Measurements from ENCODE around the gene ORAI2. TPM values are rescaled to one million over a fixed set of nuclear protein-coding genes. Genes with fewer than 3 reads are reported as not detected.

ORAI2 gene
- total and polyA plus RNA-seq, 10 of the 15 experiments (the other 5 are each of a cell fraction or from before 2014, with no cell fraction given), result 5.8 to 111 (median 46.9) TPM

DNA sequence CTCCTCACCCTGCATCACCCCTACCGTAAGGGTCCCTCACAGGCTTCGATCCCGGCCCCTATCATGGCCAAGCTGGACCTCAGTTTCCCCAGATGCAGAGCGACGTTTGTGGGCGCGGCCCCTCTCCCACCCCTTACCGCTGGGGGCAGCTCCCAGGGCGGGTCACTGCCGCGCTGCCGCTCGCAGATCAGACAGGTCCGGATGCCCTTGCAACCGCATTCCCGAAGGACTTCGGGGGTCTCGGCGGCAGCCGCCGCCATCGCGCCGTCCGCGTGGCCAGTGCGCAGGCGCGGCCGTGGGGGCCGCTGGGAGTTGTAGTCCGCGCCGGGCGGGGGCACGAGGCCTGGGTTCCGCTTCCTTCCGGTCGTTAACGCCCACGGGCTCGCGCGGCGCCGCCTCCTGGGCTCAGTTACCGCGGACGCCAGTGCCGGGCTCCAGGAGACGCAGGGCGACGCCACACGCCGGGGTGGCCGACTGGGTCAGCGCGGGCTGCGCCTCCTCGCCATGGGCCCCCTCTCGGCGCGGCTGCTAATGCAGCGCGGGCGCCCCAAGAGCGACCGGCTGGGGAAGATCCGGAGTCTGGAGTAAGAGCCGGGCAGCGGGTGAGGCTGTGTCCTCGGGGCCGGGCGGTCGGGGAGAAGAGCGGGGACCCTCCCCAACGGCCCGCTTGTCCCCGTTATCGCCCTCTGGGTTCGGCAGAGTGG is 31.4 kb downstream of the ORAI2 start, which contains the start of the genes ALKBH4 and LRWD1 (continued):
- TF ChIP-seq E2F4 (IDR thresholded peaks at IDR 0.05; ENCODE audit: low read depth, low read length) (no peak; the same call in 1 of the 2 replicates), MYB (IDR thresholded peaks at IDR 0.05; ENCODE audit: borderline replicate concordance, low read depth, low read length) (no peak), BRCA1 (IDR thresholded peaks at IDR 0.05; ENCODE audit: low read depth, low read length) (0 out of 2 replicates have a peak, but pooled peaks have one; percentile 16), TCF7 (IDR thresholded peaks at IDR 0.05; ENCODE audit: borderline replicate concordance) (no peak), IKZF2 (IDR thresholded peaks at IDR 0.05) (no peak), EP300 (IDR thresholded peaks at IDR 0.05; ENCODE audit: borderline replicate concordance in 1 of 2, control insufficient read depth in 1 of 2, low read depth in 2 of 2, low read length in 2 of 2) (peak in 1 of 2 experiments; percentile 11; a peak in 1 of 4 replicates), SMAD5 (IDR thresholded peaks at IDR 0.05; ENCODE audit: low read depth) (0 out of 2 replicates have a peak, but pooled peaks have one; percentile 65), ZBTB33 (IDR thresholded peaks at IDR 0.05) (0 out of 2 replicates have a peak, but pooled peaks have one; percentile 7), KAT2A (conservative IDR thresholded peaks at IDR 0.05; ENCODE audit: control insufficient read depth, low read depth, low read length) (no peak), SRF (IDR thresholded peaks at IDR 0.05; ENCODE audit: low read depth in 2 of 2, low read length in 2 of 2) (no peak), PAX5 (IDR thresholded peaks at IDR 0.05; ENCODE audit: borderline replicate concordance, low read depth, low read length) (no peak), MTA2 (IDR thresholded peaks at IDR 0.05; ENCODE audit: low read depth) (no peak), SMARCA5 (IDR thresholded peaks at IDR 0.05) (no peak; the same call in 1 of the 2 replicates), ETV6 (conservative IDR thresholded peaks at IDR 0.05 in 1 of 2, IDR thresholded peaks at IDR 0.05 in 1 of 2; ENCODE audit: borderline replicate concordance in 1 of 2, low read depth in 1 of 2) (no peak), IRF3 (IDR thresholded peaks at IDR 0.05) (no peak; the same call in 1 of the 2 replicates), CREB1 (IDR thresholded peaks at IDR 0.05; ENCODE audit: low read depth) (peak; percentile 50; the same call in 1 of the 2 replicates), MEF2B (IDR thresholded peaks at IDR 0.05; ENCODE audit: partially characterized antibody, poor library complexity, severe bottlenecking) (no peak), IKZF1 (conservative IDR thresholded peaks at IDR 0.05) (peak; percentile 98), NFXL1 (IDR thresholded peaks at IDR 0.05; ENCODE audit: borderline replicate concordance) (no peak; the same call in 1 of the 2 replicates), NBN (IDR thresholded peaks at IDR 0.05) (no peak), PKNOX1 (IDR thresholded peaks at IDR 0.05) (no peak), PAX8 (IDR thresholded peaks at IDR 0.05) (no peak)
- TF ChIP-seq, protein P1, sequence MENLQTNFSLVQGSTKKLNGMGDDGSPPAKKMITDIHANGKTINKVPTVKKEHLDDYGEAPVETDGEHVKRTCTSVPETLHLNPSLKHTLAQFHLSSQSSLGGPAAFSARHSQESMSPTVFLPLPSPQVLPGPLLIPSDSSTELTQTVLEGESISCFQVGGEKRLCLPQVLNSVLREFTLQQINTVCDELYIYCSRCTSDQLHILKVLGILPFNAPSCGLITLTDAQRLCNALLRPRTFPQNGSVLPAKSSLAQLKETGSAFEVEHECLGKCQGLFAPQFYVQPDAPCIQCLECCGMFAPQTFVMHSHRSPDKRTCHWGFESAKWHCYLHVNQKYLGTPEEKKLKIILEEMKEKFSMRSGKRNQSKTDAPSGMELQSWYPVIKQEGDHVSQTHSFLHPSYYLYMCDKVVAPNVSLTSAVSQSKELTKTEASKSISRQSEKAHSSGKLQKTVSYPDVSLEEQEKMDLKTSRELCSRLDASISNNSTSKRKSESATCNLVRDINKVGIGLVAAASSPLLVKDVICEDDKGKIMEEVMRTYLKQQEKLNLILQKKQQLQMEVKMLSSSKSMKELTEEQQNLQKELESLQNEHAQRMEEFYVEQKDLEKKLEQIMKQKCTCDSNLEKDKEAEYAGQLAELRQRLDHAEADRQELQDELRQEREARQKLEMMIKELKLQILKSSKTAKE (IDR thresholded peaks at IDR 0.05; ENCODE audit: low read depth, poor library complexity, severe bottlenecking), result no peak

Measured in GM12878 (cell line).